Activated CD4-positive, alpha-beta T cell treated with anti-CD3 and anti-CD28 coated beads, Interleukin-2, Interleukin-6, amounts not matched to agents 100 ng/mL and 50 ng/mL, durations not matched to agents 16 hours and 8 hours (primary cell): ENCODE results near the gene HDAC4.

Source experiments
- DNase-seq: peaks from one replicate; pipeline ENCODE4 v3.0.0-alpha.2; 2020

HDAC4 gene

GRCh38 chr2:239160226-239161143, 240.3 kb downstream of the HDAC4 start:
- no peak for DNase-seq

GRCh38 chr2:239159476-239159911, 241.3 kb downstream of the HDAC4 start:
- DNase-seq: no peak

- no peak for DNase-seq
Observed at GRCh38 chr2:239158641-239159475, 242.0 kb downstream of the HDAC4 start.

GRCh38 chr2:239157771-239158170, 243.0 kb downstream of the HDAC4 start:
- DNase-seq: no peak

- DNase-seq: no peak
Observed at GRCh38 chr2:239157269-239157668, 243.6 kb downstream of the HDAC4 start.

GRCh38 chr2:239156516-239157265, 244.1 kb downstream of the HDAC4 start:
- DNase-seq: no peak

GRCh38 chr2:239155806-239156480, 244.9 kb downstream of the HDAC4 start:
- no peak for DNase-seq

GRCh38 chr2:239154971-239155805, 245.6 kb downstream of the HDAC4 start:
- DNase-seq: no peak

GRCh38 chr2:239153806-239154591, 246.8 kb downstream of the HDAC4 start:
- DNase-seq: no peak

GRCh38 chr2:239152916-239153305, 247.9 kb downstream of the HDAC4 start:
- DNase-seq: no peak

GRCh38 chr2:239152239-239152915, 248.4 kb downstream of the HDAC4 start:
- no peak for DNase-seq

GRCh38 chr2:239151201-239152131, 249.4 kb downstream of the HDAC4 start:
- no peak for DNase-seq

- no peak for DNase-seq
Observed at GRCh38 chr2:239150125-239151011, 250.5 kb downstream of the HDAC4 start.

GRCh38 chr2:239149501-239149900, 251.3 kb downstream of the HDAC4 start:
- no peak for DNase-seq

GRCh38 chr2:239148495-239149200, 252.2 kb downstream of the HDAC4 start:
- no peak for DNase-seq

- no peak for DNase-seq
Observed at GRCh38 chr2:239147376-239147775, 253.4 kb downstream of the HDAC4 start.

- DNase-seq: no peak
Observed at GRCh38 chr2:239146741-239147181, 254.1 kb downstream of the HDAC4 start.
